GM12892 (cell line): ENCODE measurements around the gene RPL10.

ENCODE experiments used
- DNase-seq: peaks from one replicate; pipeline ENCODE4 v3.0.0; 2011; ENCODE audit not compliant: insufficient read length
- FAIRE-seq: peaks from 2 replicates; lab custom pipeline; 2011; peaks lifted over from hg19 to GRCh38; lab: Jason Lieb, UNC
- POLR2A ChIP-seq: IDR thresholded peaks from 2 replicates; pipeline ENCODE4 v1.6.1; 2011; ENCODE audit warnings: low read depth, low read length, control low read depth
- POLR2AphosphoS5 ChIP-seq: IDR thresholded peaks from 2 replicates; pipeline ENCODE4 v1.6.1; 2011; ENCODE audit warnings: low read depth, low read length, control low read depth
- TAF1 ChIP-seq: IDR thresholded peaks from 2 replicates; pipeline ENCODE4 v1.6.1; 2011; ENCODE audit warnings: low read depth, mild to moderate bottlenecking, control low read depth, low read length, borderline replicate concordance

Gene RPL10

GRCh38 chrX:154409222-154409871, 11.2 kb downstream of the RPL10 start, which contains the start of gene DNASE1L1:
TSS of gene DNASE1L1 (minus strand) at chrX:154409254. CDS start at chrX:154405568, 3,686 bp downstream.
- no peak for TF ChIP-seq TAF1
- TF ChIP-seq POLR2AphosphoS5: no peak
- TF ChIP-seq POLR2A: no peak
- FAIRE-seq (peak; percentile 78), DNase-seq (peak; percentile 63)

DNA sequence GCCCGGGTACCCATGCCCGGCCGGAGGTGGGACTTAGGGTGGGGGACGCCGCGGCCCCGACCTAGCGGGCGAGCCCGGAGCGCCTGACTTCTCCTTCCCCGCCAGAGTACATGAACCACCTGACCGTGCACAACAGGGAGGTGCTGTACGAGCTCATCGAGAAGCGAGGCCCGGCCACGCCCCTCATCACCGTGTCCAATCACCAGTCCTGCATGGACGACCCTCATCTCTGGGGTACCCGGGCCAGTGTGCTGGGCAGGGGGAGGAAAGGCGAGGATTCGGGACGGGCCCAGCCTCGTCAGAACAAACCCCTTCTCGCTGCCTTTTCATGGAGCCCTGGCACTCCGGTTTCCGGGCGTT, 13.8 kb downstream of the RPL10 start:
- FAIRE-seq (peak; percentile 83), DNase-seq (peak; percentile 53)
- TF ChIP-seq POLR2AphosphoS5 (no peak; the same call in 1 of the 2 replicates), TAF1 (no peak), POLR2A (no peak)

DNA sequence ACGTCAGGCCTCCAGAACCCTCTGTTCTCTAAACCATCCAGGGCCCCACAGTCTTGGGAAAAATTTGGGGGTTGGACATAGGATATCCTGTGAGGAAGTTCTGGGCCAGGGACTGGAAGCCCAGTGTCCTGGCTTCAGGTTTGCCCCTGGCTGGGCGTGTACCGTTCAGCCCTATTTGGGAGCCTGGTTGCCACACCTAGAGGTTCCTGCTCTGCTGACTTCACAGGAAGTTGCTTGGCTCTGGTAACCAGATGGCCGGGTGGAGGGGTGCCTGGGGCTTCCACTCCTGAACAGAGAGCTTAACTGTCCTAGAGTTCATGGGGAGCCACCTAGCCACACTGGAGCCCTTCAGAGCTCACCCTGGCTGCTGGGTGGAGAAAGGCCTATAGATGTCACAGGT, 14.3 kb downstream of the RPL10 start:
- FAIRE-seq: no peak
- TF ChIP-seq POLR2A: no peak
- DNase-seq: no peak

- no peak for DNase-seq
- TF ChIP-seq POLR2AphosphoS5 (no peak), POLR2A (no peak), TAF1 (no peak)
- FAIRE-seq: no peak
Observed at GRCh38 chrX:154413142-154413541, 15.0 kb downstream of the RPL10 start.

- FAIRE-seq (no peak), DNase-seq (no peak)
- TF ChIP-seq POLR2A (no peak), TAF1 (no peak), POLR2AphosphoS5 (no peak)
Observed at GRCh38 chrX:154417157-154417556, 19.0 kb downstream of the RPL10 start.

GRCh38 chrX:154419189-154419588, 21.0 kb downstream of the RPL10 start:
- no peak for FAIRE-seq
- TF ChIP-seq TAF1 (no peak), POLR2A (no peak), POLR2AphosphoS5 (no peak)
- DNase-seq: no peak

DNA sequence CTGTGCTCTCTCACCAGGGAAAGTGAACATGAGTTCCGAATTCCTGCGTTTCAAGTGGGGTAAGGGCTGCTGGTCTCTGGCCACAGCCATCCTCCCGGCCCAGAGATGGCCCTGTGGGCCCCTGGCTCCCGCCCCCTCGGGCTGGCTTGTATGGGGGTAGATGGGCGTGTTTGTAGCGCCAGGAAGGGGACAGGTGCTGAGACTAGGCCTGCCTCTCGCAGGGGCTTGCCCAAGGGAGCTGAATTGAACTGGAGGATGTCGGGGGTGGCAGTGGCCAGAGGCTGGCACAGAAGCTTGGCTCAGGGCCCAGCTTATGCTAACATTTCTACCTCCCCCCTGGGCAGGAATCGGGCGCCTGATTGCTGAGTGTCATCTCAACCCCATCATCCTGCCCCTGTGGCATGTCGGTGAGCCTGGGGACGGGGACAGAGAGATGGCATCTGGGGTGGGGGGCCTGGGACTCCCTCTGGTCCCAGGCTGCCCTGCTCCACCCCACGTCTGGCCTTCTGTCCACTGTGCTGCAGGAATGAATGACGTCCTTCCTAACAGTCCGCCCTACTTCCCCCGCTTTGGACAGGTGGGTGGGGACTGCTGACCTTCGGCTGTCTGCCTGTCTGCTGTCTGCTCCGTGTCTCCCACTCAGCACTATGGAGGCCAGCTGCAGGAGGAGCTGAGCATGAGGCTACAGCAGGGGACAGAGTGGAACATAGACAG, 21.7 kb downstream of the RPL10 start:
- FAIRE-seq: no peak
- no peak for DNase-seq
- TF ChIP-seq TAF1 (no peak), POLR2A (no peak), POLR2AphosphoS5 (no peak)

DNA sequence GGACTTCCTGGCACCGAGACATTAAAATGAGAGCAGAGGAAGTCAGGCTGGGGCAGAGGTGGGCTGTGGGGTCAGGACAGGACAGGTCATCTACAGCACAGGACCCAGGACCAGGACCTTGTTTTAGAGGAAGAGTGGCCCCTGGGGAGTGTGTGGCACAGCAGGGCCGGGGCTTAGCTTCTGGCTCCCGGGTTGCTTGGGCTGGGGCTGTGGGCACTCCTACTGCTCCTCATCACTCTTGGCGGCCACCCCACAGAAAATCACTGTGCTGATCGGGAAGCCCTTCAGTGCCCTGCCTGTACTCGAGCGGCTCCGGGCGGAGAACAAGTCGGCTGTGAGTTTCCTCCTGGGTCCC, 22.2 kb downstream of the RPL10 start:
- TF ChIP-seq POLR2A: no peak
- no peak for TF ChIP-seq POLR2AphosphoS5
- no peak for TF ChIP-seq TAF1
- no peak for FAIRE-seq
- DNase-seq: no peak

GRCh38 chrX:154426916-154427770, 29.0 kb downstream of the RPL10 start:
- no peak for DNase-seq
- no peak for FAIRE-seq
- TF ChIP-seq TAF1 (no peak), POLR2AphosphoS5 (no peak), POLR2A (no peak)

DNA sequence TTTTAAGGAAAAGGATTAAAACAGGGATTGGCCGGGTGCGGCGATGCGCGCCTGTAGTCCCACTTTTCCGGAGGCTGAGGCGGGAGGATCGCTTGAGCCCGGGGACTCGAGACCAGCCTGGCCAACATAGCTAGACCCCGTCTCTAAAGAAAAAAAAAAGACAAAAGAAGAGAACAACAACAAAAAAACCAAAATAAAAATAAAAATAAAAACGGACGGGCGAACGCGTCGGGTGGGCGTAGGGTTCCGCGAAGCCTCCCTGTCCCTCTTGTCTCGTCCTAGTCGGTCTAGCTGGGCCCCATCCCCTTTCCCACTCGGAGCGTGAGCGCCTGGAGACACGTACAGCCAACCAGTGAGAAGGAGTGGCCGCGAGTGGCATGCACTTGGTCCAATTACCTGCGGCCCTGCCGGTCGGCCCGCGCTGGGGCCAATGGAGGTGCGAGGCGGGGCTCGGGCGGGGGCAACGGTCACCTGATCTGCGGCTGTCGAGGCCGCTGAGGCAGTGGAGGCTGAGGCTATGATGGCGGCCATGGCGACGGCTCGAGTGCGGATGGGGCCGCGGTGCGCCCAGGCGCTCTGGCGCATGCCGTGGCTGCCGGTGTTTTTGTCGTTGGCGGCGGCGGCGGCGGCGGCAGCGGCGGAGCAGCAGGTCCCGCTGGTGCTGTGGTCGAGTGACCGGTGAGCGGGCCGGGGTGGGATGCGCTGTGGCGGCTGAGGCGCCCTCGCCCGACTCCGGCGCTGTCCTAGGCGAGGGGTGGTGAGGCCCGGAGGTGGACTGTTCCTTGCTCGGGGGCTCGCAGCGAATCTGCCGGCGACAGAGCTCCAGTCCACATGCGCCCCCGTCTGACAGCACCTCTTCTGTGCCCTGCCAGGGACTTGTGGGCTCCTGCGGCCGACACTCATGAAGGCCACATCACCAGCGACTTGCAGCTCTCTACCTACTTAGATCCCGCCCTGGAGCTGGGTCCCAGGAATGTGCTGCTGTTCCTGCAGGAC, 30.3 kb downstream of the RPL10 start, which contains the start of gene ATP6AP1:
Gene ATP6AP1 (plus strand): TSS at position 502 of the 996 bp plus-strand sequence. CDS start 16 bp downstream, at position 518.
- TF ChIP-seq POLR2A: peak; percentile 57; the same call in 1 of the 2 replicates
- TF ChIP-seq POLR2AphosphoS5: no peak
- TF ChIP-seq TAF1: no peak
- FAIRE-seq (peak; percentile 94), DNase-seq (peak; percentile 85)
